ENCODE measurements around the gene SPAG8.

SPAG8 gene

GRCh38 chr9:35814841-35815543, 2.9 kb upstream of the SPAG8 start, which contains the start of gene HINT2:
Gene HINT2, minus strand, starts transcription at chr9:35815042. Its CDS starts 63 bp downstream, at chr9:35814979.
- no peak for TF ChIP-seq CTCF (conservative IDR thresholded peaks at IDR 0.05; ENCODE audit: low read depth)
- peak within 1 kb of the TSS; percentile 98 for H3K27ac ChIP-seq
- peak; percentile 99 for DNase-seq (ENCODE audit: low spot score)
- ChIA-PET POLR2A (ENCODE audit: low non-redundant PET) (no interaction called here), CTCF (interaction anchor here (0.6 to 1.8 kb wide), 6 partner anchors 11 to 67 kb away, joined by 3 to 8 read pairs (median 4); no protein-coding TSS in a partner anchor)

- CTCF ChIA-PET: interaction anchor here (0.6 to 1.8 kb wide), 9 partner anchors 12 to 580 kb away, joined by 3 to 8 read pairs (median 4); no protein-coding TSS in a partner anchor
- peak overlapping the region; percentile 98 for H3K27ac ChIP-seq
- POLR2A ChIA-PET (ENCODE audit: low non-redundant PET): no interaction called here
- TF ChIP-seq CTCF (conservative IDR thresholded peaks at IDR 0.05; ENCODE audit: low read depth): no peak; the same call in 1 of the 2 replicates
- peak; percentile 64 for DNase-seq (ENCODE audit: low spot score)
Measured at GRCh38 chr9:35814106-35814840, 2.2 kb upstream of the SPAG8 start.

- TF ChIP-seq CTCF (conservative IDR thresholded peaks at IDR 0.05; ENCODE audit: low read depth): no peak; the same call in 1 of the 2 replicates
- H3K27ac ChIP-seq: peak overlapping the region; percentile 40
- peak; percentile 45 for DNase-seq (ENCODE audit: low spot score)
- ChIA-PET POLR2A (ENCODE audit: low non-redundant PET) (no interaction called here), CTCF (interaction anchor here (0.7 to 1.8 kb wide), 7 partner anchors 13 to 579 kb away, joined by 3 to 8 read pairs (median 4); no protein-coding TSS in a partner anchor)
Measured at GRCh38 chr9:35813434-35814105, 1.5 kb upstream of the SPAG8 start.

GRCh38 chr9:35811381-35812024, 559 bp downstream of the SPAG8 start:
- no peak for DNase-seq (ENCODE audit: low spot score)
- no peak for TF ChIP-seq CTCF (conservative IDR thresholded peaks at IDR 0.05; ENCODE audit: low read depth)
- H3K27ac ChIP-seq: peak overlapping the region; percentile 63
- CTCF ChIA-PET: interaction anchor here (0.6 kb wide), 1 partner anchor 1423 kb away, joined by 4 read pairs; no protein-coding TSS in a partner anchor
- POLR2A ChIA-PET (ENCODE audit: low non-redundant PET): interaction anchor here (0.6 kb wide), 1 partner anchor 79 kb away, joined by 3 read pairs; the partner anchor contains the start of gene CREB3

- no peak for DNase-seq (ENCODE audit: low spot score)
- H3K27ac ChIP-seq: no peak overlapping the region
- TF ChIP-seq CTCF (conservative IDR thresholded peaks at IDR 0.05; ENCODE audit: low read depth): no peak
- POLR2A ChIA-PET (ENCODE audit: low non-redundant PET): no interaction called here
- CTCF ChIA-PET: interaction anchor here (0.6 kb wide), 1 partner anchor 93 kb away, joined by 3 read pairs; no protein-coding TSS in a partner anchor
Measured at GRCh38 chr9:35810122-35810521, 1.9 kb downstream of the SPAG8 start.
